Tibial nerve (tissue), 3 donors: Measurements from ENCODE around the gene CYP26B1.

Experiments used
- EP300 ChIP-seq, 2 donors: sonication (generic); formaldehyde crosslinking; IDR thresholded peaks; one replicate each; pipeline ENCODE4 v1.6.1; 2017; ENCODE audit warnings: antibody characterized with exemption in 2 of 2, mild to moderate bottlenecking in 1 of 2
- POLR2A ChIP-seq, 2 donors: fragments of 450-650 bp; IDR thresholded peaks; one replicate each; pipeline ENCODE4 v1.6.1; 2017; ENCODE audit warnings: antibody characterized with exemption in 2 of 2, mild to moderate bottlenecking in 2 of 2, moderate library complexity in 2 of 2

GRCh38 chr2:72112401-72112800, 35.3 kb downstream of the CYP26B1 start:
- TF ChIP-seq EP300 (IDR thresholded peaks at IDR 0.05) (no peak), POLR2A (IDR thresholded peaks at IDR 0.05) (no peak)
